ENCODE data around the gene CTNS.

DNA sequence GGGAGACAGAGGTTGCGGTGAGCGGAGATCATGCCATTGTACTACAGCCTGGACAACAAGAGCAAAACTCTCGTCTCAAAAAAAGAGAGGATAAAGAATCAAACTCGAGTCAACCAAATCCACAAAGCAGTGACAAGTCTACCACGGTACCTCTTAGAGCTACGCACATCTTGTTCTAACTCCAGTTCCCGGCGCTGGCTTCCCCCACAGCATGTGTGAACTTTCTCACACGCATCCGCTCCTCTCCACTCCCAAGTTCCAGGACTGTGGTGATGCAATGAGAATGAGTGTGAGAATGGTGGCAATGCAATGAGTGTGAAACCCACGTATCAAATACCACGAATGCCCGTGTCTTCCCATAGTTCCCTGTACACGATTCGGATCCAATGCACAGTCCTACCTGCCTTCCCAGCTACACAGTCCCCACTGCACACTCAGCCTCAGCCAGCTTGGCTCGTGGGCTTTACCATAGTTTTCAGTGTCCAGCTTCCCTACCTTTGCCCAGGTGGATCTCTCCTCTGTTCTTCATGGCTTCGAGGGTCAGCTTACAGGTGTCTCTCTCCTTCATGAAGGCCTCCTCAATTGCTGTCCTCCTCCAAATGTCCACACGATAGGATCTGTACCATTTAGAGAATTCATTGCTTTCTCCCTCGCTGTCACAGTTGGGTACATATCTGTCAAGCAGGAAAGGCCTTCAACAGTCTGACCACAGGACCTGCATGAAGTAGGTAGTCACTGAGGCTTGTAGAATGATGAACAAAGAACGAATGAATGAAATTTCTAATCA, 68.6 kb downstream of the CTNS start:
- TF ChIP-seq JUND (IDR thresholded peaks at IDR 0.05) (no peak), EZH2 (IDR thresholded peaks at IDR 0.05) (no peak), YY1 (IDR thresholded peaks at IDR 0.05; ENCODE audit: extremely low read depth, insufficient replicate concordance, low read depth, low read length) (no peak), TCF7L2 (IDR thresholded peaks at IDR 0.05; ENCODE audit: borderline replicate concordance, extremely low read depth, insufficient read depth, insufficient read length) (no peak), POLR2AphosphoS5 (IDR thresholded peaks at IDR 0.05; ENCODE audit: low read depth, low read length) (no peak), ZNF274 (IDR thresholded peaks at IDR 0.05; ENCODE audit: low read depth, low read length) (no peak), POLR2A (IDR thresholded peaks at IDR 0.05; ENCODE audit: borderline replicate concordance, extremely low read depth, insufficient read depth, insufficient read length) (no peak), ATF3 (IDR thresholded peaks at IDR 0.05) (no peak), ELF1 (IDR thresholded peaks at IDR 0.05; ENCODE audit: borderline replicate concordance, low read depth) (no peak), SIN3A (IDR thresholded peaks at IDR 0.05; ENCODE audit: low read depth) (no peak), EZH2phosphoT487 (IDR thresholded peaks at IDR 0.05; ENCODE audit: borderline replicate concordance) (no peak)
- TF ChIP-seq, protein P1, sequence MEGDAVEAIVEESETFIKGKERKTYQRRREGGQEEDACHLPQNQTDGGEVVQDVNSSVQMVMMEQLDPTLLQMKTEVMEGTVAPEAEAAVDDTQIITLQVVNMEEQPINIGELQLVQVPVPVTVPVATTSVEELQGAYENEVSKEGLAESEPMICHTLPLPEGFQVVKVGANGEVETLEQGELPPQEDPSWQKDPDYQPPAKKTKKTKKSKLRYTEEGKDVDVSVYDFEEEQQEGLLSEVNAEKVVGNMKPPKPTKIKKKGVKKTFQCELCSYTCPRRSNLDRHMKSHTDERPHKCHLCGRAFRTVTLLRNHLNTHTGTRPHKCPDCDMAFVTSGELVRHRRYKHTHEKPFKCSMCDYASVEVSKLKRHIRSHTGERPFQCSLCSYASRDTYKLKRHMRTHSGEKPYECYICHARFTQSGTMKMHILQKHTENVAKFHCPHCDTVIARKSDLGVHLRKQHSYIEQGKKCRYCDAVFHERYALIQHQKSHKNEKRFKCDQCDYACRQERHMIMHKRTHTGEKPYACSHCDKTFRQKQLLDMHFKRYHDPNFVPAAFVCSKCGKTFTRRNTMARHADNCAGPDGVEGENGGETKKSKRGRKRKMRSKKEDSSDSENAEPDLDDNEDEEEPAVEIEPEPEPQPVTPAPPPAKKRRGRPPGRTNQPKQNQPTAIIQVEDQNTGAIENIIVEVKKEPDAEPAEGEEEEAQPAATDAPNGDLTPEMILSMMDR (IDR thresholded peaks at IDR 0.05 in 2 of 3, conservative IDR thresholded peaks at IDR 0.05 in 1 of 3; ENCODE audit: borderline replicate concordance in 1 of 3, insufficient read depth in 1 of 3, low read depth in 2 of 3, low read length in 2 of 3): no peak

Measured in HCT116 (cell line).